ENCODE data around the gene DNM2. TPM values are rescaled to one million over a fixed set of nuclear protein-coding genes. Genes with fewer than 3 reads are reported as not detected.
A peak's percentile ranks its signal among the peaks of the same experiment; 100 is the strongest.

Gene DNM2
- total RNA-seq, 1 donor from 2014 or later = 177 TPM

- ATAC-seq (no peak), DNase-seq (ENCODE audit: missing footprints) (no peak)
- intact Hi-C loops (cut with DNase I) = loop anchor here (2.0 kb wide), 1 partner anchor 15 kb away; no protein-coding TSS in a partner anchor
These were observed 45.5 kb downstream of the DNM2 start for GRCh38 chr19:10763411-10763810.

DNA sequence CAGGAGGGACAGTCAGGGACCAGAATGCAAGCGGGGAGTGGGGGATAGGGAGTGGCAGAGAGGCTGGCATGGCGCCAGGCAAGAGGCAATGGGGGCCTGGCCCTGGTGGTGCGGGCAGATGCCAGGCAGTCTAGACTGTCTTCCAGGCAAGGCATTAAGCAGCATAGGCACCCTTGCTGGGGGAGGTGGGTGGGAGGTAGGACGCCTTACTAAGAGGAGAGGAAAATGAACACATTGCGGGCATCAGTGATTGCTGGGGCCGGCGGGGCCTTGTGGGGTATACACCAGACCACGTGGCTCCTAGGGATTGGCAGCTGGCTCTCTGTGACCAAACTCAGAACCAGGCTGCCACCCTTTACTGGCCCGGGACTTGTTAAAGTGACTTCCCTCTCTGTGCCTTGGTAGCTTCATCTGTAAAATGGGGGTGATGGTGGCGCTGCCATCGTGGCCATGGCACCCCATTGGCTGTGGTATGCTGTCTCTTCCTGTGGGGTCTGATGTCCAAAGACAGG, 46.0 kb downstream of the DNM2 start:
- intact Hi-C loops (cut with DNase I) = loop anchor here (2.0 kb wide), 1 partner anchor 15 kb away; no protein-coding TSS in a partner anchor
- no peak for ATAC-seq
- DNase-seq (ENCODE audit: missing footprints) = no peak

DNA sequence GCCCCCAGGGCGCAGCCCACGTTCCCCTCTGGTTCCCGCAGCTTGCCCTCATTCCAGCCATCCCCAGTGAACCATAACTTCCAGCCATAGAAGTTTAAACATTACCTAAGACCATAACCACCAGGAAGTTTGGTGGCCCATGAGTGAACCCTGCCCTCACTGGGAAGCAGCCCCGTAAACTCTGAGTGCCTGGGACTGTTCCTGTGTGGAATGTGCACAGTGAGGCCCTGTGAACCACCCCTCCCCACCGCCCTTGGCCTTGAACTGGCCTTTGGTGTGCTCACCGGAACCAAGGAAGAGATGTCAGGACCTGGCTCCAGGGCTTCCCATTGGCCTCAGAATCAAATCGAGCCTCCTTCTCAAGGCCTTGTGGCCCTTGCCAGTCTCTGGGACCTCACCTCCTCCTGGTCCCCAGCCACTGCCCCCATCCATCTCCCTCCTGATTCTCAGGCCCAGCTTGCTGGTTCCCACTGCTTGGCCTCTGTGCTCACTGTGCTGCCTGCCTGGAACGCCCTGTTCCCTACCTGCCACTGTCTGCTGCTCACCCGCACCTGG, 46.5 kb downstream of the DNM2 start:
- no peak for ATAC-seq
- DNase-seq (ENCODE audit: missing footprints) = no peak
- intact Hi-C loops (cut with DNase I) = no loop called here

- intact Hi-C loops (cut with DNase I) = no loop called here
- DNase-seq (ENCODE audit: missing footprints) (no peak), ATAC-seq (no peak)
These were observed 48.3 kb downstream of the DNM2 start for GRCh38 chr19:10766049-10766623.

DNA sequence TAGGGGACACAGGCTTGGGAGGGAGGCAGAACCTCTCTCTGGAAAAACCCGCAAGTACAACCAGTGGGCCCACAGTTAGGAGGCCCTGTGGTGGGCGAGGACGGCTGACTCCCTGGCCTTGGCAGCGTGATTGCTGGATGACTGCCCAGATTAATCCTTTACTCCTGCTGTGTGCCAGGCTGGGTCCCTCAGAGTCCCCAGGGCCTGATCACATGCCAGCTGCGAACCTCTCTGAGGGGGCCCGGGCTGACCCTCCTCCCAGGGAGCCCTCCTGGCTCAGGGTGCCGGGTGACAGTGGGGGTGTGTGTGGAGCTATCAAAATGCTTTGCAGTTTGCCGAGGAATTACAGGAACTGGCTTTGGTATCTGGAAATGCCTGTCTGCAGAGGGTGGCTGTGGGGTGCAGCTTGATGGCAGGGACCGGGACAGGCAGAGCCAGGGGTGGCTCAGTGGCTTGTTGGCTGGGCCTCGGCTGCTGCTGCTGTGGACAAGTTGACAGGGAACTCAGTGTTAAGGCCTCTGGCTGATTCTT, 48.9 kb downstream of the DNM2 start:
- peak; percentile 42 for ATAC-seq
- DNase-seq (ENCODE audit: missing footprints) = no peak
- intact Hi-C loops (cut with DNase I) = no loop called here

DNA sequence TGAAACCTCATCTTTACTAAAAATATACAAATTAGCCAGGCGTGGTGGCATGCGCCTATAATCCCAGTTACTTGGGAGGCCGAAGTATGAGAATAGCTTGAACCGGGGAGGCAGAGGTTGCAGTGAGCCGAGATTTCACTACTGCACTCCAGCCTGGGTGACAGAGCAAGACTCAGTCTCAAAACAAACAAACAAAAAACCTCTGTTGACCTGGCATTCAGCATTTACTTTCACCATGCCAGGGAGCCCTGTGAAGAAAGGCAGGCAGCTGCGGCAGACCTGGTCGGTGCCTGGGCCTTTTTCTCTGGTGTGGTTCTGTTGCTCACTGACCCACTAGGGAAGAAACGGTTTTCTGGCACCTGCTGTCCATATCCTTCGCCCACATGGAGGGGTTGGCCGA, 49.8 kb downstream of the DNM2 start:
- DNase-seq (ENCODE audit: missing footprints) (no peak), ATAC-seq (no peak)
- intact Hi-C loops (cut with DNase I) = loop anchor here (2.0 kb wide), 1 partner anchor 103 kb away; the partner anchor contains the start of gene CARM1

DNA sequence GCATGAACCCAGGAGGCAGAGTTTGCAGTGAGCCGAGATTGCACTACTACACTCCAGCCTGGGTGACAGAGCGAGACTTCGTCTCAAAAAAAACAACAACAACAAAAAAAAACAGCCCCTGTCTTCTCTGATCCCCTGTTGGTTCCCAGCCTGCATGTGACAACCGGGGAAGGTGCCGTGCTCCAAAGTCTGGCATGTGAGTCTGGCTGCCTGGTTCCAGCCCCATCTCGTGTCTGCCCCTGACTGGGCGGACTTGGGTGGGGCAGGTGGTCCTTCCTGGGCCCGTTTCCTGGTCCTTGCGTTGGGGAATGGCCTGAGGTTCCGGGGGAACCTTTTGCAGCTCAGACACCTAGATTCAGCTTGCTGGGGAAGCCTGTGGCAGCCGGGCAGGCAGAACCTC, 50.5 kb downstream of the DNM2 start:
- DNase-seq (ENCODE audit: missing footprints) (no peak), ATAC-seq (no peak)
- intact Hi-C loops (cut with DNase I) = loop anchor here (2.0 kb wide), 1 partner anchor 102 kb away; the partner anchor contains the start of gene CARM1

- no peak for DNase-seq (ENCODE audit: missing footprints)
- ATAC-seq = no peak
- intact Hi-C loops (cut with DNase I) = loop anchor here (1.0 to 2.0 kb wide), 3 partner anchors 13 to 102 kb away; partner anchors contain the start of gene CARM1
These were observed 51.1 kb downstream of the DNM2 start for GRCh38 chr19:10768936-10769335.

- ATAC-seq (peak; percentile 84), DNase-seq (ENCODE audit: missing footprints) (no peak)
- intact Hi-C loops (cut with DNase I) = loop anchor here (1.0 to 2.0 kb wide), 3 partner anchors 12 to 101 kb away; partner anchors contain the start of gene CARM1
These were observed 51.9 kb downstream of the DNM2 start for GRCh38 chr19:10769533-10770491.

GRCh38 chr19:10773969-10774368, 56.1 kb downstream of the DNM2 start:
- no peak for DNase-seq (ENCODE audit: missing footprints)
- intact Hi-C loops (cut with DNase I) = no loop called here
- no peak for ATAC-seq

DNA sequence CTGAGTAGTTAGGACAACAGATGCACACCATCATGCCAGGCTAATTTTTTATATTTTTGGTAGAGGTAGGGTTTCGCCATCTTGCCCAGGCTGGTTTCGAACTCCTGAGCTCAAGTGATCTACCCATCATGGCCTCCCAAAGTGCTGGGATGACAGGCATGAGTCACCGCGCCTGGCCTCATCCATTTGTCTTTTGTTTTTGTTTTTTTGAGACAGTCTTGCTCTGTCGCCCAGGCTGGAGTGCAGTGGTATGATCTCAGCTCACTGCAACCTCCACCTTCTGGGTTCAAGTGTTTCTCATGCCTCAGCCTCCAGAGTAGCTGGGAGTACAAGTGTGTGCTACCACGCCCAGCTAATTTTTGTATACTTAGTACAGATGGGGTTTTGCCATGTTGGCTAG, 57.0 kb downstream of the DNM2 start:
- no peak for ATAC-seq
- intact Hi-C loops (cut with DNase I) = no loop called here

GRCh38 chr19:10776900-10777650, 59.2 kb downstream of the DNM2 start:
- intact Hi-C loops (cut with DNase I) = no loop called here
- DNase-seq (ENCODE audit: missing footprints) (no peak), ATAC-seq (no peak)

More for the DNA sequence above, 57.0 kb downstream of the DNM2 start:
- DNase-seq (ENCODE audit: missing footprints) = peak; percentile 49

DNA sequence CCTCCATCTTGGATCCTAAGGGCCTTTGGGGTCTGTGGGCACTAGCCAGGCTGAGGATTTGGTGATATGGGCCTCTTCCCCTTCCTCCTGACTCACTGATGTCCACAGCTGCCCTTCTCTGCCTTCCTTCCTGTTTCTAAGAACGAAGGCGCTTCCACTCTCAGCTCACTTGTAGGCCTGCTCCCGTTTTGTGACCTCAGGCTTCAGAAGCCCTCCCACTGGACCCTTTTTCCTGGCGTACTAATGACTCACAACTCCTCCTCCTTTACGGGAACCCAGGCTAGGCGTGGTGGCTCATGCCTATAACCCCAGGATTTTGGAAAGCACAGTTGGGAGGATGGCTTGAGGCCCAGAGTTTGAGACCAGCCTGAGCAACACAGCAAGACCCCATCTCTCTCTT, 62.5 kb downstream of the DNM2 start:
- intact Hi-C loops (cut with DNase I) = no loop called here
- no peak for DNase-seq (ENCODE audit: missing footprints)
- ATAC-seq = peak; percentile 44

DNA sequence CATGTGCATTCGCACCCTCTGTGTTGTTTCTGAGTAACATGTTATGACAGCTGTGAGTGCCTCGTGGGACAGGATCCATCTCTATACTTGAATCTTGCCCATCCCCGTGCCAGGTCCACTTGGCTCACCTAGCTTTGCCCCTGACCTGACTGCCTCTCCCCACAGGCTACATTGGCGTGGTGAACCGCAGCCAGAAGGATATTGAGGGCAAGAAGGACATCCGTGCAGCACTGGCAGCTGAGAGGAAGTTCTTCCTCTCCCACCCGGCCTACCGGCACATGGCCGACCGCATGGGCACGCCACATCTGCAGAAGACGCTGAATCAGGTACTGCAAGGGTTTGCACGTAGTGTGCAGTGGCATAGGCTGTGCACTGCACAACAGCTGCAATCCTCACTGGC, 64.9 kb downstream of the DNM2 start:
- peak; percentile 86 for ATAC-seq
- DNase-seq (ENCODE audit: missing footprints) = peak; percentile 81
- intact Hi-C loops (cut with DNase I) = loop anchor here (1.0 kb wide), 2 partner anchors 13 to 65 kb away; no protein-coding TSS in a partner anchor

DNA sequence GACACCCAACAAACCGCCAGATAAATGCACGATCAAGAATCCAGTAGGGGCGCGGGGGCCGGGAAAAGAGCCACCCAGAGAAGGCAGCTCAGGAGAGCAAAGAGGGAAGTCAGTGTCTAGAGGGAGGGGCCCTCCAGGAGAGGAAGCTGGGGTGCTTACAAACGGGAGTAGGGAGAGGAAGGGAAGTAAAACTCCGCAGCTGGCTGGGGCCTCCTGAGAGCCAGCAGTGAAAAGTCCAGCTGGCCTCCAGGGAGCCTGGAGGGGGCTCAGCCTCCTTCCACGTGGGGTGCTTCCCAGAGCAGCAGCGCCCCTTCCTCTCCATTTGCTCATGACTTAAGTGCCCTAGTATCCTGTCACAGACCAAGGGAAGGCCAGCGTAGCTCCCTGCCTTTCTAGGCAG, 66.4 kb downstream of the DNM2 start:
- peak; percentile 40 for ATAC-seq
- DNase-seq (ENCODE audit: missing footprints) = peak; percentile 75
- intact Hi-C loops (cut with DNase I) = no loop called here

GRCh38 chr19:10788146-10788545, 70.3 kb downstream of the DNM2 start:
- peak; percentile 23 for DNase-seq (ENCODE audit: missing footprints)
- intact Hi-C loops (cut with DNase I) = no loop called here
- ATAC-seq = no peak

DNA sequence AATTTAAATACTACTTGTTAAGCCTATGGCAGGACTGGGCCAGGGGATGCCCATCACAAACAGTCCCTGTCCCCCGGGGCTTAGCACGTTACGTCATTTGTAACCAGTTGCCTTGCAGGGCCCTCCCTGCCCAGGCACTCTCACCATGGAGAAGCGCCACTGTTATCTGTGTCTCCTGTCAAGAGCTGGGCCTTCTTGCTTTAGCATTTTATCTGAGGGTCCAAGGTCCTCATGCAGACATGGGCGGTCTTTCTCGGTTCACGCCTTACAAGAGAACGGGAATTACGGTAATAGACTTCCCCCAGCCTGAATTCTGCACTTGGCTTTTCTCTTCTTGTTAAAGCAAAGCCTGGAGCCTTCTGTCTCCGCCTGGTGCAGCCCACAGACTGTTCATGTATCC, 72.0 kb downstream of the DNM2 start:
- intact Hi-C loops (cut with DNase I) = no loop called here
- ATAC-seq (no peak), DNase-seq (ENCODE audit: missing footprints) (no peak)

- intact Hi-C loops (cut with DNase I) = no loop called here
- ATAC-seq (no peak), DNase-seq (ENCODE audit: missing footprints) (no peak)
These were observed 78.8 kb downstream of the DNM2 start for GRCh38 chr19:10796653-10797052.
